HL-60 (cell line): ENCODE data around the gene ADPGK.

Source experiments
- GABPA ChIP-seq: IDR thresholded peaks from 2 replicates; pipeline ENCODE4 v1.6.1; 2012; ENCODE audit warnings: low read depth
- POLR2AphosphoS5 ChIP-seq: IDR thresholded peaks from 2 replicates; pipeline ENCODE4 v1.6.1; 2012; ENCODE audit warnings: low read depth
- TF ChIP-seq, protein P1 (sequence below): IDR thresholded peaks from one replicate; pipeline ENCODE4 v1.5.1; 2011; ENCODE audit warnings: low read length, control low read depth, inconsistent platforms; ENCODE audit not compliant: insufficient read depth
- TF ChIP-seq, protein P2 (sequence below): IDR thresholded peaks from 2 replicates; pipeline ENCODE4 v1.6.1; 2012; ENCODE audit warnings: low read depth; ENCODE audit not compliant: insufficient replicate concordance

DNA sequence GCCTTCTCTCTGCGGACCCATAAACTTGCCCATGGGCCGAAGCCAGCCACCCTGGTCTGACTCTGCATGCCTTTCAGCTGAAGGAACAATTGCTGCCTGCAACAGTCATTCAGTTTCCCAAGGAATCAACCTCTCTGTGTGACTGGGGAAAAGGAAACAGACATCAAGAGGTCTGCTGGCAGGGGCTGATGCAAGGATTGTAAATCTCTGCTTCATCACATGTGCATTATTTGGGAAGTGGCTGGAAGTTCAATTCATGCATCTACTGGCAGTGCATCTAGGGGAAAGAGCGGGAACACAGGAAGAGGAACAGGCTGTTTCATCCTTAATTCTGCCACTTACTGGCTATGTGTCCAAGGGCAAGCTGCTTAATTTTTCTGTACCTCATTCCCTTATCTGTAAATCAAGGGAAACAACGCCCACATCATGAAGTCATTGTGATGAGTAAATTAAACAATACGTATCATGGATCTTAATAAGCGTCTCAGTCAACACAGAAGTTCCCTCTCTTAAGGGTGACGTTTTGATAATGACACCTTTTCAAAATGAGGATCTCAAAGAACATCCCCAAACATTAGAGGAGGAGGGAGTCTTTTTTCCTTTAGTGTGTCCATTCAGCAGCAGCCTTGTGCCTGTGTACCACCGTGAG, 17.4 kb upstream of the ADPGK start:
- TF ChIP-seq, protein P1, sequence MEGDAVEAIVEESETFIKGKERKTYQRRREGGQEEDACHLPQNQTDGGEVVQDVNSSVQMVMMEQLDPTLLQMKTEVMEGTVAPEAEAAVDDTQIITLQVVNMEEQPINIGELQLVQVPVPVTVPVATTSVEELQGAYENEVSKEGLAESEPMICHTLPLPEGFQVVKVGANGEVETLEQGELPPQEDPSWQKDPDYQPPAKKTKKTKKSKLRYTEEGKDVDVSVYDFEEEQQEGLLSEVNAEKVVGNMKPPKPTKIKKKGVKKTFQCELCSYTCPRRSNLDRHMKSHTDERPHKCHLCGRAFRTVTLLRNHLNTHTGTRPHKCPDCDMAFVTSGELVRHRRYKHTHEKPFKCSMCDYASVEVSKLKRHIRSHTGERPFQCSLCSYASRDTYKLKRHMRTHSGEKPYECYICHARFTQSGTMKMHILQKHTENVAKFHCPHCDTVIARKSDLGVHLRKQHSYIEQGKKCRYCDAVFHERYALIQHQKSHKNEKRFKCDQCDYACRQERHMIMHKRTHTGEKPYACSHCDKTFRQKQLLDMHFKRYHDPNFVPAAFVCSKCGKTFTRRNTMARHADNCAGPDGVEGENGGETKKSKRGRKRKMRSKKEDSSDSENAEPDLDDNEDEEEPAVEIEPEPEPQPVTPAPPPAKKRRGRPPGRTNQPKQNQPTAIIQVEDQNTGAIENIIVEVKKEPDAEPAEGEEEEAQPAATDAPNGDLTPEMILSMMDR, result no peak
- no peak for TF ChIP-seq POLR2AphosphoS5
- no peak for TF ChIP-seq GABPA
- TF ChIP-seq, protein P2, sequence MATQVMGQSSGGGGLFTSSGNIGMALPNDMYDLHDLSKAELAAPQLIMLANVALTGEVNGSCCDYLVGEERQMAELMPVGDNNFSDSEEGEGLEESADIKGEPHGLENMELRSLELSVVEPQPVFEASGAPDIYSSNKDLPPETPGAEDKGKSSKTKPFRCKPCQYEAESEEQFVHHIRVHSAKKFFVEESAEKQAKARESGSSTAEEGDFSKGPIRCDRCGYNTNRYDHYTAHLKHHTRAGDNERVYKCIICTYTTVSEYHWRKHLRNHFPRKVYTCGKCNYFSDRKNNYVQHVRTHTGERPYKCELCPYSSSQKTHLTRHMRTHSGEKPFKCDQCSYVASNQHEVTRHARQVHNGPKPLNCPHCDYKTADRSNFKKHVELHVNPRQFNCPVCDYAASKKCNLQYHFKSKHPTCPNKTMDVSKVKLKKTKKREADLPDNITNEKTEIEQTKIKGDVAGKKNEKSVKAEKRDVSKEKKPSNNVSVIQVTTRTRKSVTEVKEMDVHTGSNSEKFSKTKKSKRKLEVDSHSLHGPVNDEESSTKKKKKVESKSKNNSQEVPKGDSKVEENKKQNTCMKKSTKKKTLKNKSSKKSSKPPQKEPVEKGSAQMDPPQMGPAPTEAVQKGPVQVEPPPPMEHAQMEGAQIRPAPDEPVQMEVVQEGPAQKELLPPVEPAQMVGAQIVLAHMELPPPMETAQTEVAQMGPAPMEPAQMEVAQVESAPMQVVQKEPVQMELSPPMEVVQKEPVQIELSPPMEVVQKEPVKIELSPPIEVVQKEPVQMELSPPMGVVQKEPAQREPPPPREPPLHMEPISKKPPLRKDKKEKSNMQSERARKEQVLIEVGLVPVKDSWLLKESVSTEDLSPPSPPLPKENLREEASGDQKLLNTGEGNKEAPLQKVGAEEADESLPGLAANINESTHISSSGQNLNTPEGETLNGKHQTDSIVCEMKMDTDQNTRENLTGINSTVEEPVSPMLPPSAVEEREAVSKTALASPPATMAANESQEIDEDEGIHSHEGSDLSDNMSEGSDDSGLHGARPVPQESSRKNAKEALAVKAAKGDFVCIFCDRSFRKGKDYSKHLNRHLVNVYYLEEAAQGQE, result no peak
